Activated CD4-positive, alpha-beta T cell treated with anti-CD3 and anti-CD28 coated beads, Interleukin-2, amount 50 U/mL, for 4 hours (primary cell): ENCODE measurements around the gene ZNF600.
A peak's percentile ranks its signal among the peaks of the same experiment; 100 is the strongest.
"Not testable (repeated sequence)": the region's sequence is repeated elsewhere in the genome, so short reads cannot be mapped to it uniquely, and the experiment has no call there.

Source experiments
- DNase-seq, 2 experiments: peaks; one replicate each; pipeline ENCODE4 v3.0.0-alpha.2; 2020

Gene ZNF600

DNA sequence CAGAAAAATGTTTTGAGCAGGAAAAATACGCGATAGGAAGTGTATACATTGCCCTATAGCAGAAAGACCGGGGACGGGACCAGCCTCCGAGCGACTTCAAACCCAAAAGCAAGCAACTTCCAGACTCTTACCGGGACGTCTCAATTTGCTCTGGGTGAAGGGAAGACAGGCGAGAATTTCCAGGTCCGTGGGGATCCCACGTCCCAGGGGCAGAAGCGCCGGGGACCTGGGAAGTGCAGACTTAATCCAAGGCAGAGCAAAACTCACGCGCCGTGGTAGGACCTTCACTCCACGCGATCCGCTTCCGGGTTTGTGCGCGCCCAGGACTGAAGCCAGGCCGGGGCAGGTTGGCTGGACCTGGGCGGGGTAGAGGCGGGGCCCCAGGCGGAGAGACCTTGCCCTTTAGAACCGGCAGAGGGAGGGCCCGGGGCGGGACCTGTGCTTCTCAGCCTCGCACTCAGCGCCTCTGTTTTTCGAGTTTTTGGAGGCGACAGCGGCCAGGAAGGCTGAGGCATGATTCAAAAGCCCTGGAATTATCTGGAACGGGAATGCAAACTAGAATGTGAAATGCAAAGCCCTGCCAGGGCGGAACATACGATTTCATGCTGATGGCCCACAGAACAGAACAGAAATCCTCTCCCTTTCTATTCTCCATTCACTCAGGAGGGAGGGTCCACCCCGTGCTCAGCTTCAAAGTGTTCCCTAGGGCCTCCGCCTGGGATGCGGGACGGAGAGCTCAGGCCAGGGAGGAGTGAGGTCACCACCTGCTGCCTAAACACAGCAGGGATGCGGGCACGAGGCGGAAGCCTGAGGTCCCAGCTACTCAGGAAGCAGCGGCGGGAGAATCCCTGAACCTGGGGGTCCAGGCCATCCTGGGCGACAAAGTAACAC, at the start of gene ZNF600:
TSS of gene ZNF600 (minus strand) at position 328 of the 891 bp plus-strand sequence. CDS start 7,903 bp downstream, outside the sequence.
- DNase-seq, result peak; percentile 72 to 75

DNA sequence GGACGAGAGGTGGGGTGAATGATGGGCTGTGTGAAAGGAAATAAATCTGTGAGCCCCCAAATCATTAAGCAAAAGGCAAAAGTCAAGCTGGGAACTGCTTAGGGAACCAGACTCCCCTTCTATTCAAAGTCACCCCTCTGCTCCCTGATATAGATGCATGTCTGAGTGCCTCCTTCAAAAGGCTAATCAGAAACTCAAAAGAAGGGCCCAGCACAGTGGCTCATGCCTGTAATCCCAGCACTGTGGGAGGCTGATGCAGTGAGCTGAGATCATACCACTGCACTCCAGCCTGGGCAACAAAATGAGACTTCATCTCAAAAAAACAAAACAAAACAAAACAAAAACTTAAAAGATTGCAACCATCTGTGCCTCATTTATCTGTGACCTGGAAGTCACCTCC, 47.7 kb upstream of the ZNF600 start:
- DNase-seq, result not testable (repeated sequence)

GRCh38 chr19:52833541-52833940, 47.0 kb upstream of the ZNF600 start:
- DNase-seq, result not testable (repeated sequence)

DNA sequence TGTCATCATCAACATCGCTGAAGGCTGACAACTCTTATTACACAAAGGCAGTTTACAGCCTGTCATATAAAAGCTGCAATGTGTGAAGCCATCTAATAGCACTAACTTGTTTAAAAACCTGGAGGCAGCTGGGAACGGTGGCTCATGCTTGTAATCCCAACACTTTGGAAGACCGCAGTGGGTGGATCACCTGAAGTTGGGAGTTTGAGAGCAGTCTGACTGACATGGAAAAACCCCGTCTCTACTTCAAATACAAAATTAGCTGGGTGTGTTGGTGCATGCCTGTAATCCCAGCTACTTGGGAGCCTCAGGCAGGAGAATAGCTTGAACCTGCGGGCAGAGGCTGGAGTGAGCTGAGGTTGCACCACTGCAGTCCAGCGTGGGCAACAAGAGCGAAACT, 43.3 kb upstream of the ZNF600 start:
- not testable (repeated sequence) for DNase-seq

- DNase-seq, result no peak
These were observed 39.2 kb upstream of the ZNF600 start for GRCh38 chr19:52825765-52826164.

- no peak for DNase-seq
These were observed 37.1 kb upstream of the ZNF600 start for GRCh38 chr19:52823676-52824075.

GRCh38 chr19:52821204-52821960, 34.8 kb upstream of the ZNF600 start, which contains the start of gene ZNF28:
Gene ZNF28, minus strand, starts transcription at chr19:52821633. Its CDS starts 3,675 bp downstream, at chr19:52817958.
- peak; percentile 52 to 57 for DNase-seq

DNA sequence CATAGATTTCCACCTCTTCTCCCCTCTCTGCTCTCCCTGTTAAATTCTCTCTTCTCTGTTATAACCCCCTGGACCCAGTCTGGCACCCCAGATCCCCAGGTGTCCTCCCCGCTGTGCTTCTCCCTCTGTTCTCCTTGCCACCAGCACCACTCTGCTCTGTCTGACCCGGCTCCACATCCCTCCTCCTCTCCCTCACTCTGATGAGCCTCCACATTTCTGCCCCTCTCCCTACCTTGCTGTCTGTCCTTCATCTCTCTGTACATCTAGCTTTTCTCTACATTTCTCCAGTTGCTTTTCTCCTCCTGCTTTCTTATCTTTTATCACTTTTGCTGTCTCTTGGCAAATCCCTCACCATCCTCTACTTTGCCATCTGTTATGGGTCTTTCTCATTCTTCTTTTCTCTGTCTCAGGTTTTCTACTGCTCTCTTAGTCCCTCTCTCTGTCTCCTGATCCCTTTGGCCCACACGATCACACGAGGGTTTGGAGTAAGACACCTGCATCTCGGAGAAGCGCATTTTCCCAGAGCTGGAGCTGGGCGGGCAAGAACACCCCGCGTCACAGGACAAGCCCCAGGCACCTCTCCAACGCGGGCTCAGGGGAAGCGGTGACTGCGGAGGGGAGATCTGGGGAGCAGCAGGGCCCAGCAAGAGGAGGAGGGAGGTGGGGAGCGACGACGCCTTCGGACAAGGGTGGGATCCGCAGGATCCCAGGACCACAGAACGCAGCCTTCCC, 34.0 kb upstream of the ZNF600 start:
- DNase-seq, result peak; percentile 2 to 3

GRCh38 chr19:52809801-52810200, 23.2 kb upstream of the ZNF600 start:
- DNase-seq, result no peak

DNA sequence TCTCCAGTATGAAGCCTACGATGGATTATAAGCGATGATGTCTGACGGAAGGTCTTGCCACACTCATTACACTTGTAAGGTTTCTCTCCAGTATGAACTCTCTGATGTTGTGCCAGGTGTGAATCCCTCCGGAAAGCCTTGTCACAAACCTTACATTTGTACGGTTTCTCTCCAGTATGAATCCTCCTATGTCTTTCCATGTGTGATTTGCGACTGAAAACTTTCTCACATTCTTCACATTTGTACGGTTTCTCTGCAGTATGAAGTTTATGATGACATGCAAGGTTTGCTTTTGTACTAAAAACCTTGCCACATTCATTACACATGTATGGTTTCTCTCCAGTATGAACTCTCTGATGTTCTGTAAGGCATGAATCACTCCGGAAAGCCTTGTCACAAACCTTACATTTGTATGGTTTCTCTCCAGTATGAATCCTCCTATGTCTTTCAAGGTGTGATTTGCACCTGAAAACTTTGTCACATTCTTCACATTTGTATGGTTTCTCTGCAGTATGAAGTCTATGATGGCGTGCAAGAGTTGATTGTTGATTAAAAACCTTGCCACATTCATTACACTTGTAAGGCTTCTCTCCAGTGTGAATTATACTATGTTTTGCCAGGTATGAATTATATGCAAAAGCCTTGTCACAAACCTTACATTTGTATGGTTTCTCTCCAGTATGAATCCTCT, 13.5 kb upstream of the ZNF600 start:
- not testable (repeated sequence) for DNase-seq

- no peak for DNase-seq
These were observed 2.8 kb upstream of the ZNF600 start for GRCh38 chr19:52789440-52789839.

GRCh38 chr19:52786078-52786463, 520 bp downstream of the ZNF600 start:
- DNase-seq, result no peak

GRCh38 chr19:52785506-52785905, 1.1 kb downstream of the ZNF600 start:
- DNase-seq, result no peak

- DNase-seq, result not testable (repeated sequence)
These were observed 3.7 kb downstream of the ZNF600 start for GRCh38 chr19:52782864-52783263.

- peak; percentile 18 to 34 for DNase-seq
These were observed 7.8 kb downstream of the ZNF600 start for GRCh38 chr19:52778811-52779210.

DNA sequence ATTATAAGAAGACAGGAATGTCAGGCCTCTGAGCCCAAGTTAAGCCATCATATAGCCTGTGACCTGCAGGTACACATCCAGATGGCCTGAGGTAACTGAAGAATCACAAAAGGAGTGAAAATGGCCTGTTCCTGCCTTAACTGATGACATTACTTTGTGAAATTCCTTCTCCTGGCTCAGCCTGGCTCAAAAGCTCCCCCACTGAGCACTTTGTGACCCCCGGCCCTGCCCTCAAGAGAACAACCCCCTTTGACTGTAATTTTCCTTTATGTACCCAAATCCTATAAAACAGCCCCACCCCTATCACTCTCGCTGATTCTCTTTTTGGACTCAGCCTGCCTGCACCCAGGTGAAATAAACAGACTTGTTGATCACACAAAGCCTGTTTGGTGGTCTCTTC, 30.1 kb downstream of the ZNF600 start:
- DNase-seq, result not testable (repeated sequence)

DNA sequence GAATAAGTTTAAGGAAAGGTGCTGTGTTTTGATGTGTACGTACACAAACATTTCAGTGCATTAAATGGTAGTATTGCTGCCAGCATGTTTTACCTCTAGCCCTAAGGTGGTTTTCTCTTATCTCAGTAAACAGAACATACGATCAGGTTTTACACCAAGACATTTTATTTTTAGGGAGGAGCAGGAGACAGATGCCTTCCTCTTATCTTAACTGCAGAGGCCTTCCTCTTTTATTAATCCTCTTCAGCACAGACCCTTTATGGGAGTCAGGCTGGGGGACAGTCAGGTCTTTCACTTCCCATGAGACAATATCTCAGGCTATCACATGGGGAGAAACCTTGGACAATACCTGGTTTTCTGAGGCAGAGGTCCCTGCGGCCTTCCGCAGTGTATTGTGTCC, 36.8 kb downstream of the ZNF600 start:
- DNase-seq, result no peak

GRCh38 chr19:52748336-52748950, 38.1 kb downstream of the ZNF600 start:
- DNase-seq, result no peak

- not testable (repeated sequence) for DNase-seq
These were observed 40.7 kb downstream of the ZNF600 start for GRCh38 chr19:52745919-52746318.

GRCh38 chr19:52743091-52743490, 43.5 kb downstream of the ZNF600 start:
- no peak for DNase-seq

GRCh38 chr19:52742516-52742915, 44.1 kb downstream of the ZNF600 start:
- DNase-seq, result no peak

DNA sequence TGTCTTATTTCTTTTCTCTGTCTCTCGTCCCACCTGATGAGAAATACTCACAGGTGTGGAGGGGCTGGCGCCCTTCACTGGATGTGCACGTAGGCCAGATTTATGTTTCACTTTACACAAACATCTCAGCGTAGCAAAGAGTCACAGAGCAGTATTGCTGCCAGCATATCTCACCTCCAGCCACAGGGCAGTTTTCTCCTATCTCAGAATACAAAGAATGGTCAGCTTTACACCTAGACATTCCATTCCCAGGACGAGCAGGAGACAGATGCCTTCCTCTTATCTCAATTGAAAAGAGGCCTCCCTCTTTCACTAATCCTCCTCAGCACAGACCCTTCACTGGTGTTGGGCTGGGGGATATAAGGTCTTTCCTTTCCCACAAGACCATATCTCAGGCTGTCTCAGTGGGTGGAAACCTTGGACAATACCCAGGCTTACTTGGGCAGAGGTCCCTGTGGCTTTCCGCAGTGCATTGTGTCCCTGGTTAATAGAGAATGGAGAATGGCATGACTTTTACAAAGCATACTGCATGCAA, 44.6 kb downstream of the ZNF600 start:
- DNase-seq, result no peak
